ENCODE results near the gene GRB10. TPM values are rescaled to one million over a fixed set of nuclear protein-coding genes. Genes with fewer than 3 reads are reported as not detected.
"Not testable (repeated sequence)": the region's sequence is repeated elsewhere in the genome, so short reads cannot be mapped to it uniquely, and the experiment has no call there.

The GRB10 gene
- total RNA-seq, 1 experiment from 2014 or later = 47.3 TPM

- DNase-seq (ENCODE audit: low spot score) = no peak
Measured at GRCh38 chr7:50584793-50585408, 197.8 kb downstream of the GRB10 start.

GRCh38 chr7:50584386-50584785 is 198.3 kb downstream of the GRB10 start:
- no peak for DNase-seq (ENCODE audit: low spot score)

- DNase-seq (ENCODE audit: low spot score) = not testable (repeated sequence)
Measured at GRCh38 chr7:50583295-50583694, 199.4 kb downstream of the GRB10 start.

- DNase-seq (ENCODE audit: low spot score) = not testable (repeated sequence)
Measured at GRCh38 chr7:50582271-50582670, 200.4 kb downstream of the GRB10 start.

DNA sequence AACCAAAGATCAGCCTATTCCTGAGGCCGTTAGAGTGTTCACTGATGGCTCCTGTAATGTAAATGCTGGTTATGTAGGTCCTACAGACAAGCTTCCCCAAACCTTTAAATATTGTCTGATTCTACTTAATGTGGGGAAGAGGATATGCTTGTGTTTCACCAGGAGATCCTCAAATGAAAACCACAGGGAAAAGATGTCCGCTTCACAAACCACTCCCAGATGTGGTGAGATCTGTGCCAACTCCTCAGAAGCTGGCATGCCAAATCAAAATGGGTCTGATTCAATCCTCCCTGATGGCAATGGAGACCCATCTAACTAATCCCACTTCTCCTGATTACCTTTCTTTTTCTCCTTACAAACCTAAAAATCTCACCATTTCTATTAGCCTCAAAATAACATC is 202.0 kb downstream of the GRB10 start:
- DNase-seq (ENCODE audit: low spot score) = not testable (repeated sequence)

- no peak for DNase-seq (ENCODE audit: low spot score)
Measured at GRCh38 chr7:50580057-50580456, 202.6 kb downstream of the GRB10 start.

GRCh38 chr7:50578105-50578504 is 204.6 kb downstream of the GRB10 start:
- not testable (repeated sequence) for DNase-seq (ENCODE audit: low spot score)

- DNase-seq (ENCODE audit: low spot score) = no peak
Measured at GRCh38 chr7:50577569-50577968, 205.1 kb downstream of the GRB10 start.

- DNase-seq (ENCODE audit: low spot score) = not testable (repeated sequence)
Measured at GRCh38 chr7:50576388-50576787, 206.3 kb downstream of the GRB10 start.

- no peak for DNase-seq (ENCODE audit: low spot score)
Measured at GRCh38 chr7:50567715-50568261, 214.9 kb downstream of the GRB10 start.

GRCh38 chr7:50565977-50566376 is 216.7 kb downstream of the GRB10 start:
- no peak for DNase-seq (ENCODE audit: low spot score)

DNA sequence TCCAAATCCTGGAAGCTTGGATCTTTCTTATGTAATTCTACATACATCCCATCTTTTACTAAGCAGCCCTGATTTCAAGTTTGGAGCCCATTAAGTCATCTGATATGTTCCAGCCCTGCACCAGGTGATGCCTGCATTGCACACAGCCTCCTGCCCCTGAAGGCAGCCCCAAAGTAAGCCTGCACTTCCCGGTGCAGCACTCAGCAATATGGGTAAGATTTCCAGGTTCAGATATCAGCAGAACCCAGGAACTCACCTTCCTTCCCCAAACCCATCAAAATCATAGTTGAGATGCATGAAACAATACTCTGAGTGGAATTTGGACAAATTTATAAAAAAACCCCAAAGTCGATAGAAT is 217.2 kb downstream of the GRB10 start:
- DNase-seq (ENCODE audit: low spot score) = no peak

DNA sequence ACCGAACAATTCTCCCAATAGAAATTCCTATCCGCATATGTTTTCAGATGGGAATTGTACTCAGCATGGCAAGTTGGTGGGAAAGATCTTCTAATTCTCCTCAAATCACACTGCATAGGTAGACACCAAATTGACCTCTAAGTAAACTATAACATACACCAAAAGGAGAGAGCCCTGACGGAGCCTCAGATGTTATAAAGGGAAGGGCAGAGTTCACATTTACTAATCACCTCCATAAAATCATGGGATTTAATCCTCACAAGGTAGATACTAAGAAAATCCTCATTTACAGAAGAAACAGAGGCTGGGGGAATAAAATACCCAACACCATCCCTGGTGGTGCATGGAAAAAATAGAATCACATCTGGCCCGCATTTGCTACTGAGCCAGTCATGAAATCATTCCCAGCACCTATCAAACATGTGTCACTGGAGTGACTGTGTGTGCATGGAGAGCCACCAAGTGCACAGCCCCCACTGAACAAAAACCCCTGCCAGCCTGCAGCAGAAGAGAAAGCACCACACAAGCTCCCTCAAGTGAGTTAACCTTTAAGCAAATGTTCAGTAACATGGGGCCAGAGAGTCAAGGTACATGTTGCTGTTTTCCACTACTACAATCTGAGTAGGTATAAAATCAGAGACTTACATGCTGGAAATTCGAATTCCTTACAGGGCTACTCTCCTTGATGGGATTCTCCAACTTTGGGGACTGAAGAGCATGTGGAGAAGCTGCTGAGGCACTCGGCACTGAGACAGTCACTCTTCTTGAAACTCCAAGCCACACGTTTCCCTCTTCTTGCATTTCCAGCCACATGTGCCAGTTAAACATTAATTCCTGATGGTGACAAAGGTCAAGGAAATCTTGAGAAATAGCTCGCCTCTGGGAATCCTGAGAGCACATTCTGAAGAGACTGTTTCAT is 217.8 kb downstream of the GRB10 start, which contains the start of gene DDC:
DDC (minus strand) TSS at position 766 of the 919 bp plus-strand sequence. CDS start 21,320 bp downstream, outside the sequence.
- no peak for DNase-seq (ENCODE audit: low spot score)

DNA sequence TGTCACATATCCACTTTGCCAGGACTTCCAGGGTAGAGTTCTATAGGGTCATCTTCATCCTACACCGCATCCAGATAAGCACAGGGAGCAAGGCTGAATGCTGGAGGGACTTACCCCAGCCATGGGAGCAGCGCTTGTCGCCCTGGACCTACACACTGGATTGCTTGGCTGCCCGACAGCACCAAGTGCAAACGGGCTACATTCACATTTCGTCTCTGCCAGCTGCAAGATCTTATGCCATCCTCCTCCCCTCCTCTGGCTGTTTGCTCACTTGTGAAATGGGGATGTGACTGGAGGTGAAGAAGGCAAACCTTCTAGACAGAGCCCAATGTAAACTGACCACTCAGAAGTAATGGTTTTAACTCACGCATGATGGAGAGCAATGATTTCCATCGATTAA is 218.5 kb downstream of the GRB10 start:
- no peak for DNase-seq (ENCODE audit: low spot score)

DNA sequence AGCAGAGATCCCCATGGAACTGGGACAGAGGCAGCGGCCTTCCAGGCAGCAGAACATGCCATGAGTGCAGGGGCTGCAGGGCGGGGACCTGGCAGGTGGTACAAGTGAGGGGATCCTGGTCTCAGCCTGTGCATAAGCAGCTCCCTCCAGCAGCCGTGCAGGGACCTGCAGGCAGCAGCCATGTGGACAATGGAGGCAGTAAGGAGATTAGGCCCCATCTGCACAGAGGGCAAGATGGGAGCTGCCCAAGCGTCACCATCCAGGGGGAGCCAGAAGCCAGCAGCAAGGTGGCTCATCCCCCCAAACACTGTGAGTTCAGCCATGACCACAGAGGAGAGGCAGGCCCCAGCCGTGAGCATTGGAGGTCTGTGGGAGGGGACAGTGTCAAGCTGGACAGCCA is 220.6 kb downstream of the GRB10 start:
- no peak for DNase-seq (ENCODE audit: low spot score)

- no peak for DNase-seq (ENCODE audit: low spot score)
Measured at GRCh38 chr7:50560865-50561351, 221.8 kb downstream of the GRB10 start.

GRCh38 chr7:50559881-50560280 is 222.8 kb downstream of the GRB10 start:
- DNase-seq (ENCODE audit: low spot score) = no peak

- DNase-seq (ENCODE audit: low spot score) = no peak
Measured at GRCh38 chr7:50558294-50559053, 224.2 kb downstream of the GRB10 start.

DNA sequence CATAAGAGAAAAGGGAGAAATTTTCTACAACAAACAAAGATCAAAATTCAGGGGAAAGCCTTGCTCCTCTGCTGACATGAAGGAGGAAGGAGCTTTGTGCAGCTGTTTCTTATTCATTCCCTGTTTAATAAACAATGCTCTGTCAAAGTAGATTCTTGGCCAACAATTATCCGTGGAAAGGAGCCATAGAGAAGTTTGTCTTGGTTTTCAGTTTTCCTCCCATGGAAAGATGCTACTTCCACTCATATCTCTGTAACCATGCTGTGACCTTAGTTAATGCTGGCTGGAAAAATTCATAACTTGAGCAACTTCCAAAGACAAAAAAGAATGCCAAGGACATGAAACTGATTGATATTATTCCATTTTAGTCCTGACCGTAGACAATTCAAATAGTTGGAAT is 225.6 kb downstream of the GRB10 start:
- DNase-seq (ENCODE audit: low spot score) = no peak

DNA sequence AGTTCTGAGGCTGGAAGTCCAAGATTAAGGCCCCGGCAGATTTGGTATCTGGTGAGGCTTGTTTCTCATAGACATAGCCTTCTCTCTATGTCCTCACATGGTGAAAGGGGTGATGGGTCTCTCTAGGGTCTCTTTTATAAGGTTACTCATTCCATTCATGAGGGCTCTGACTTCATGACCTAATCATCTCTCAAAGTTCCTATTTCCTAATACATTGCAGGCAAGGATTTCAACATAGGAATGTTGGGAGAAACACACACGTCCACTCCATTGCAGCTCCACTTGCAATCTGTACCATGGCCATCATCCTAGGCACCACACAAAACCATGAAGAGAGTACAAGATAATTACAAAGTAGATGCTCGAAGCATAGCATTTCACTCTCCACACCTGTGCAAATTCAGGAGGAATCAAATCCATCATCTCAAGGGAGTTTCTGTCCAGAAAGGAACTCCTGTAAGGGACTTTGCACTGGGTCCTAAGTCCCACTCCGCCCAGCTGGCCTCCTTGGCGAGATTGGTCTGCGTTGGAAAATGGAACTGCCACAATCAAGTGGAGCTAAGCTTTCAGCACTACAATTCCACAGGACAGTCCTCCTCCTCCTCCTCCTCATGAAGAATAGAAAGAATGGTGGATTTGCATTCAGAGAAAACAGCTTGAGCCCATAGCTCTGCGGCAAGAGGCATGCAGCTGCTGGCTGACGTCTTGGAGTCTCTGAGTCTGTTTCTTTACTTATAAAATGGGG is 226.3 kb downstream of the GRB10 start:
- DNase-seq (ENCODE audit: low spot score) = no peak

GRCh38 chr7:50555594-50556140 is 227.0 kb downstream of the GRB10 start:
- no peak for DNase-seq (ENCODE audit: low spot score)

All from H4 (cell line).